ENCODE results near the gene SDK2.

Gene SDK2

GRCh38 chr17:73550556-73550955, 93.7 kb downstream of the SDK2 start:
- ChIA-PET CTCF (no interaction called here), POLR2A (no interaction called here)
- TF ChIP-seq BHLHE40 (IDR thresholded peaks at IDR 0.05; ENCODE audit: borderline replicate concordance) (no peak), ELF4 (IDR thresholded peaks at IDR 0.05) (no peak), ARNT (IDR thresholded peaks at IDR 0.05) (no peak), NFRKB (IDR thresholded peaks at IDR 0.05) (no peak), CTBP1 (IDR thresholded peaks at IDR 0.05; ENCODE audit: borderline replicate concordance) (no peak), FOXK2 (IDR thresholded peaks at IDR 0.05) (no peak), SP1 (IDR thresholded peaks at IDR 0.05) (no peak), FOXM1 (IDR thresholded peaks at IDR 0.05; ENCODE audit: borderline replicate concordance) (no peak), SUZ12 (IDR thresholded peaks at IDR 0.05) (no peak), L3MBTL2 (conservative IDR thresholded peaks at IDR 0.05) (no peak), ZNF384 (IDR thresholded peaks at IDR 0.05) (no peak), TARDBP (IDR thresholded peaks at IDR 0.05) (no peak)
- TF ChIP-seq, protein P1, sequence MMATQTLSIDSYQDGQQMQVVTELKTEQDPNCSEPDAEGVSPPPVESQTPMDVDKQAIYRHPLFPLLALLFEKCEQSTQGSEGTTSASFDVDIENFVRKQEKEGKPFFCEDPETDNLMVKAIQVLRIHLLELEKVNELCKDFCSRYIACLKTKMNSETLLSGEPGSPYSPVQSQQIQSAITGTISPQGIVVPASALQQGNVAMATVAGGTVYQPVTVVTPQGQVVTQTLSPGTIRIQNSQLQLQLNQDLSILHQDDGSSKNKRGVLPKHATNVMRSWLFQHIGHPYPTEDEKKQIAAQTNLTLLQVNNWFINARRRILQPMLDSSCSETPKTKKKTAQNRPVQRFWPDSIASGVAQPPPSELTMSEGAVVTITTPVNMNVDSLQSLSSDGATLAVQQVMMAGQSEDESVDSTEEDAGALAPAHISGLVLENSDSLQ (IDR thresholded peaks at IDR 0.05), result no peak
- no peak for DNase-seq (ENCODE audit: extremely low spot score)

DNA sequence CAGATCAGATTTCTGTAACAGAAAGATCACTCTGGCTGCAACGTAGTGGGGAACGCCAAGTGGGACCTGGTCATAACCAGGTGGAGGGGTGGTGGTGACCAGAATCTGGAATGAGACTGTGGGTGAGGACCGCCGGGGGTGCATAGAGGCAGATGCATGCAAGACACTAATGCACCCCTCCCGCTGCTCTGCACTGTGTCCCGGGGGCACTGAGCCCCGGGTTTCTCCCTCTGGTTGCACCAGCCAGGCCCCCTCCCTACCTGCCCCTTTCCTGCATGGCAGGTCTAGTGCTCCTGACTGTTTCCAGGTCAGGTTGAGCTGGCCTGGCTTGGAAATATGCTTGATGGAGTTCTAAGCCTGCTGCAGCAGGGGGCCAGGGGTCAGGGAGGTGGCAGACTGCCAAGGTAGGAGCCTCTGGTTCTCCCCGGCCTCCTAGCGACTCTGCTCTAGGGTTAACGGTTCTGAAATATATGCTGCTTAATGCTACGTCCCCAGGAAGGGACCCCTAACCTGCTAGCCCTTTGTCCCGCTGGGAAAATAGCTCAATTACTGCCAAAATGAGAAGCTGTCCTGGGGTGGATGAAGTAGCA, 94.3 kb downstream of the SDK2 start:
- ChIA-PET POLR2A (no interaction called here), CTCF (no interaction called here)
- TF ChIP-seq FOXK2 (IDR thresholded peaks at IDR 0.05) (no peak), CTBP1 (IDR thresholded peaks at IDR 0.05; ENCODE audit: borderline replicate concordance) (no peak), NFRKB (IDR thresholded peaks at IDR 0.05) (no peak), FOXA1 (IDR thresholded peaks at IDR 0.05) (no peak), SUZ12 (IDR thresholded peaks at IDR 0.05) (no peak), L3MBTL2 (conservative IDR thresholded peaks at IDR 0.05) (no peak), TARDBP (IDR thresholded peaks at IDR 0.05) (no peak), HDGF (IDR thresholded peaks at IDR 0.05; ENCODE audit: borderline replicate concordance) (no peak), BHLHE40 (IDR thresholded peaks at IDR 0.05; ENCODE audit: borderline replicate concordance) (no peak), ELF4 (IDR thresholded peaks at IDR 0.05) (no peak), ZNF384 (IDR thresholded peaks at IDR 0.05) (no peak), SP1 (IDR thresholded peaks at IDR 0.05) (no peak), LEF1 (IDR thresholded peaks at IDR 0.05; ENCODE audit: borderline replicate concordance) (no peak), FOXM1 (IDR thresholded peaks at IDR 0.05; ENCODE audit: borderline replicate concordance) (no peak), ARNT (IDR thresholded peaks at IDR 0.05) (no peak)
- TF ChIP-seq, protein P1 (IDR thresholded peaks at IDR 0.05), result no peak
- DNase-seq (ENCODE audit: extremely low spot score), result peak; percentile 29

DNA sequence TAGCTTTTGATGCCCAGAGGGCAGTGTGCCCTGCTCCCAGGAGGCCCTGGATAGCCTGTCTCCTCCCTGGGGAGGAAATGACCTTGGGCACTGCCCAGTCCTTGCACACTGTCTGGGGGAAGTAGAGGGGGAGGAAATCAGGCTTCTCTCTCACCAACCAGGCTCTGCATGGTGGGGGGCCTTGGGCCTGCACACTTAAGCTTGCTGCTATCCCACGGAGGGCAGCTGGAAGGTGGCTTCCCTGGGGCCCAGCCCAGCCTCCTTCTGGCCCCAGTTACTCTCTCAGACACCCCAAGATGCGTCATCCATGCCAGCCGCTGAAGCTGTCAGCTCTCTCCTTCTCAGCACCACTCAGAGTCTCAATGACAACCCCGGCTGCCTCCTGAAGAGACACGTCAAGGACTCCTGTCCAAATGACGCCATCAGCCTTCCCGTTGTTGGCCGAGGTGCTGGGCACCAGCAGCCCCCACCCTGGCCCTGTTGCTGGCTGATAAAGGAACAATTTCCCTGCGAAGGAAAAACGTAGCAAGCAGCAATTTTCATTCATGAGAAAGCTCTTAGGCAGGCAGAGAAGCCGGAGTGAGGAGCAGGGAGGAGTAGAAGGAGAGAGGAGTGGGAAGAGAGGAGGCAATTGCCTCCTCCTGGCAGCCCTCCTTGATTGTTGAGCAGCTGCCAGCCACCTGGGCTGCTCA, 95.5 kb downstream of the SDK2 start:
- ChIA-PET CTCF (no interaction called here), POLR2A (no interaction called here)
- DNase-seq (ENCODE audit: extremely low spot score), result no peak

GRCh38 chr17:73547790-73548189, 96.5 kb downstream of the SDK2 start:
- CTCF ChIA-PET, result no interaction called here
- no peak for TF ChIP-seq TARDBP (IDR thresholded peaks at IDR 0.05)
- no peak for TF ChIP-seq ZNF384 (IDR thresholded peaks at IDR 0.05)
- no peak for TF ChIP-seq NFRKB (IDR thresholded peaks at IDR 0.05)
- no peak for TF ChIP-seq HDGF (IDR thresholded peaks at IDR 0.05; ENCODE audit: borderline replicate concordance)
- TF ChIP-seq BHLHE40 (IDR thresholded peaks at IDR 0.05; ENCODE audit: borderline replicate concordance), result no peak
- no peak for TF ChIP-seq SUZ12 (IDR thresholded peaks at IDR 0.05)
- no peak for TF ChIP-seq L3MBTL2 (conservative IDR thresholded peaks at IDR 0.05)
- no peak for TF ChIP-seq ELF4 (IDR thresholded peaks at IDR 0.05)
- no peak for TF ChIP-seq LEF1 (IDR thresholded peaks at IDR 0.05; ENCODE audit: borderline replicate concordance)
- no peak for TF ChIP-seq CTBP1 (IDR thresholded peaks at IDR 0.05; ENCODE audit: borderline replicate concordance)
- no peak for TF ChIP-seq FOXK2 (IDR thresholded peaks at IDR 0.05)
- TF ChIP-seq, protein P1 (IDR thresholded peaks at IDR 0.05), result no peak

More for the DNA sequence above, 95.5 kb downstream of the SDK2 start:
- TF ChIP-seq CTBP1 (IDR thresholded peaks at IDR 0.05; ENCODE audit: borderline replicate concordance) (no peak), ELF4 (IDR thresholded peaks at IDR 0.05) (no peak), BHLHE40 (IDR thresholded peaks at IDR 0.05; ENCODE audit: borderline replicate concordance) (no peak), L3MBTL2 (conservative IDR thresholded peaks at IDR 0.05) (no peak), FOXM1 (IDR thresholded peaks at IDR 0.05; ENCODE audit: borderline replicate concordance) (no peak), FOXA1 (IDR thresholded peaks at IDR 0.05) (no peak), HDGF (IDR thresholded peaks at IDR 0.05; ENCODE audit: borderline replicate concordance) (no peak), LEF1 (IDR thresholded peaks at IDR 0.05; ENCODE audit: borderline replicate concordance) (no peak), NFRKB (IDR thresholded peaks at IDR 0.05) (no peak), ARNT (IDR thresholded peaks at IDR 0.05) (no peak), TARDBP (IDR thresholded peaks at IDR 0.05) (no peak), SP1 (IDR thresholded peaks at IDR 0.05) (no peak), FOXK2 (IDR thresholded peaks at IDR 0.05) (no peak), SUZ12 (IDR thresholded peaks at IDR 0.05) (no peak), ZNF384 (IDR thresholded peaks at IDR 0.05) (no peak)
- TF ChIP-seq, protein P1 (IDR thresholded peaks at IDR 0.05), result no peak

More at GRCh38 chr17:73547790-73548189, 96.5 kb downstream of the SDK2 start:
- no peak for DNase-seq (ENCODE audit: extremely low spot score)
- POLR2A ChIA-PET, result no interaction called here
